Sigmoid colon (tissue), 7 donors: ENCODE results near the gene KLF6. TPM values are rescaled to one million over a fixed set of nuclear protein-coding genes. Genes with fewer than 3 reads are reported as not detected.

Source experiments
- DNase-seq: peaks from one replicate; pipeline ENCODE4 v3.0.0-alpha.2; 2019
- H3K27ac ChIP-seq, 4 donors: fragments of 200-600 bp; sonication (generic); one replicate each; pipeline ENCODE4 v1.5.1; 2016 to 2019; ENCODE audit warnings: mild to moderate bottlenecking in 1 of 4
- H3K27me3 ChIP-seq, 3 donors: fragments of 200-600 bp; sonication (generic); one replicate each; pipeline ENCODE4 v1.5.1; 2019; ENCODE audit warnings: mild to moderate bottlenecking in 1 of 3
- H3K36me3 ChIP-seq, 4 donors: fragments of 200-600 bp; sonication (generic); one replicate each; pipeline ENCODE4 v1.5.1; 2016 to 2019
- H3K4me1 ChIP-seq, 4 donors: fragments of 200-600 bp; sonication (generic); one replicate each; pipeline ENCODE4 v1.5.1; 2017 to 2019
- H3K4me3 ChIP-seq, 4 donors: fragments of 200-600 bp; sonication (generic); one replicate each; pipeline ENCODE4 v1.5.1; 2017 to 2019; ENCODE audit warnings: mild to moderate bottlenecking in 2 of 4, moderate library complexity in 1 of 4
- H3K9me3 ChIP-seq, 4 donors: fragments of 200-600 bp in 3 of 4; sonication (generic) in 3 of 4; one replicate each; pipeline versions ENCODE4 v1.5.1 to v1.6.1; 2013 to 2019
- CTCF ChIP-seq, 4 experiments: fragments of 450-650 bp in 3 of 4; fragments of 200-600 bp in 1 of 4; IDR thresholded peaks; one replicate each; pipeline ENCODE4 v1.5.1; 2016 to 2019; ENCODE audit warnings: antibody characterized with exemption in 4 of 4, mild to moderate bottlenecking in 3 of 4, moderate library complexity in 2 of 4
- EP300 ChIP-seq, 4 donors: sonication (generic); formaldehyde crosslinking; IDR thresholded peaks; one replicate each; pipeline ENCODE4 v1.6.1; 2017; ENCODE audit warnings: antibody characterized with exemption in 4 of 4
- POLR2A ChIP-seq, 2 donors: fragments of 450-650 bp; IDR thresholded peaks; one replicate each; pipeline ENCODE4 v1.6.1; 2016; ENCODE audit warnings: antibody characterized with exemption in 2 of 2, mild to moderate bottlenecking in 2 of 2, moderate library complexity in 2 of 2
- POLR2AphosphoS5 ChIP-seq, 4 donors: sonication (generic); formaldehyde crosslinking; IDR thresholded peaks; one replicate each; pipeline ENCODE4 v1.6.1; 2017; ENCODE audit warnings: antibody characterized with exemption in 4 of 4
- WGBS, 2 donors: extraction: QIAGEN DNeasy Blood & Tissue Kit; methylation state at CpG; one replicate each; pipeline ENCODE4 v1.1.7; 2013; 5-methylcytosine and 5-hydroxymethylcytosine counted together
- intact Hi-C: fragments of 100-400 bp; cut with DNase I; formaldehyde crosslinking; loops from one replicate; pipeline ENCODE4 v1.15.1; 2023
- polyA plus RNA-seq, 3 donors: library from polyadenylated mRNA; stranded (reverse); fragments of 200-250 nt; gene quantifications; one replicate each; pipeline ENCODE4 v1.2.3, GENCODE V29; 2013
- total RNA-seq, 4 donors: library from RNA; depleted of rRNA; stranded (reverse); fragments of >200 nt; gene quantifications; one replicate each; pipeline ENCODE4 v1.1.0, GENCODE V29; 2016
- donor health status: healthy with polysubstance abuse.
- donor health status: Bipolar disorder and iron deficiency.
- donor health status: healthy.

Gene KLF6
- total and polyA plus RNA-seq, 7 donors, result 50.3 to 137 (median 91.6) TPM

GRCh38 chr10:3805201-3805790 is 20.3 kb upstream of the KLF6 start:
- TF ChIP-seq CTCF (IDR thresholded peaks at IDR 0.05) (no peak), EP300 (IDR thresholded peaks at IDR 0.05) (peak in 1 of 4 donors; percentile 48), POLR2A (IDR thresholded peaks at IDR 0.05) (no peak), POLR2AphosphoS5 (IDR thresholded peaks at IDR 0.05) (peak in 2 of 4 donors; percentile 29 to 71)
- H3K36me3 ChIP-seq, result no peaks in the 10 kb centered on the region
- H3K27ac ChIP-seq, result peak overlapping the region; percentile 62 to 78 (median 69)
- intact Hi-C loops, result no loop called here
- H3K4me1 ChIP-seq, result peaks cover 0 to 41% (median 16%) of the 10 kb centered on the region in 4 donors
- no peaks in the 10 kb centered on the region for H3K9me3 ChIP-seq
- no peaks in the 10 kb centered on the region for H3K27me3 ChIP-seq
- H3K4me3 ChIP-seq, result no peak overlapping the region
- no peak for DNase-seq
- WGBS, 2 donors, result 47 to 60% methylated on average over 7 of the region's 7 CpGs

GRCh38 chr10:3803927-3804741 is 19.1 kb upstream of the KLF6 start:
- WGBS, 2 donors, result 58 to 83% methylated on average over 13 of the region's 13 CpGs
- H3K4me3 ChIP-seq, result no peak overlapping the region
- peak overlapping the region; percentile 62 to 78 (median 69) for H3K27ac ChIP-seq
- intact Hi-C loops, result no loop called here
- H3K36me3 ChIP-seq, result no peaks in the 10 kb centered on the region
- no peaks in the 10 kb centered on the region for H3K9me3 ChIP-seq
- no peaks in the 10 kb centered on the region for H3K27me3 ChIP-seq
- no peak for DNase-seq
- TF ChIP-seq POLR2A (IDR thresholded peaks at IDR 0.05) (no peak), POLR2AphosphoS5 (IDR thresholded peaks at IDR 0.05) (no peak), EP300 (IDR thresholded peaks at IDR 0.05) (no peak), CTCF (IDR thresholded peaks at IDR 0.05) (no peak)
- H3K4me1 ChIP-seq, result peaks cover 0 to 36% (median 14%) of the 10 kb centered on the region in 4 donors

- H3K9me3 ChIP-seq, result no peaks in the 10 kb centered on the region
- H3K4me3 ChIP-seq, result no peak overlapping the region
- H3K36me3 ChIP-seq, result no peaks in the 10 kb centered on the region
- peak overlapping the region; percentile 62 to 78 (median 69) for H3K27ac ChIP-seq
- peaks cover 0 to 31% (median 13%) of the 10 kb centered on the region in 4 donors for H3K4me1 ChIP-seq
- WGBS, 2 donors, result 63 to 82% methylated on average over 11 of the region's 11 CpGs
- no peak for DNase-seq
- no peak for TF ChIP-seq CTCF (IDR thresholded peaks at IDR 0.05)
- no peak for TF ChIP-seq POLR2AphosphoS5 (IDR thresholded peaks at IDR 0.05)
- TF ChIP-seq EP300 (IDR thresholded peaks at IDR 0.05), result no peak
- no peak for TF ChIP-seq POLR2A (IDR thresholded peaks at IDR 0.05)
- intact Hi-C loops, result no loop called here
- H3K27me3 ChIP-seq, result no peaks in the 10 kb centered on the region
Observed at GRCh38 chr10:3803295-3803926, 18.4 kb upstream of the KLF6 start.

- TF ChIP-seq POLR2A (IDR thresholded peaks at IDR 0.05), result no peak
- TF ChIP-seq POLR2AphosphoS5 (IDR thresholded peaks at IDR 0.05), result no peak
- TF ChIP-seq EP300 (IDR thresholded peaks at IDR 0.05), result no peak
- no peak for TF ChIP-seq CTCF (IDR thresholded peaks at IDR 0.05)
- Histone ChIP-seq H3K27me3 (no peaks in the 10 kb centered on the region), H3K4me3 (no peak overlapping the region), H3K27ac (no peak overlapping the region), H3K9me3 (no peaks in the 10 kb centered on the region), H3K4me1 (peaks cover 0 to 24% (median 6%) of the 10 kb centered on the region in 4 donors), H3K36me3 (no peaks in the 10 kb centered on the region)
- intact Hi-C loops, result no loop called here
- DNase-seq, result no peak
- 92 to 95% methylated on average over 8 of the region's 8 CpGs for WGBS, 2 donors
Observed at GRCh38 chr10:3802526-3803265, 17.7 kb upstream of the KLF6 start.
